ENCODE measurements around the gene CAMK1.

DNA sequence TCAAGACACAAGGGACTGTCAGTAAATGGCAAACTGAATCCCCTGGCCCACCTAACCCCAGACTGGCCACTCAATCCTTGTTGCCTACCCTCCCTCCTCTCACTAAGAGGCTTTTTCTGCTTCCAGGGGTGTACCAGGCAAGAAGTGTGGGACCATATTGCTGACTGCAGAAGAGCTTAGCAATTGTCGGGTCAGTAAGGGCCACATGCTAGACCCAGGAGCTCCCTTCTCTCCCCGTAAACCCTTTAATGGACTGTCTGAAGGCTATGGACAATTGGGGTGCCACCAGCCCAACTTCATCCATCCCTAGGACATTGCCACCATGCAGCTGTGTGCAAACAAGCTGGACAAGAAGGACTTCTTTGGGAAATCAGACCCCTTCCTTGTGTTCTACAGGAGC, 57.3 kb downstream of the CAMK1 start:
- no peak for TF ChIP-seq POLR2AphosphoS5 (IDR thresholded peaks at IDR 0.05; ENCODE audit: low read depth, low read length)
- no peak for TF ChIP-seq TAF1 (IDR thresholded peaks at IDR 0.05; ENCODE audit: borderline replicate concordance, insufficient read depth, low read length)
- TF ChIP-seq, protein P1, sequence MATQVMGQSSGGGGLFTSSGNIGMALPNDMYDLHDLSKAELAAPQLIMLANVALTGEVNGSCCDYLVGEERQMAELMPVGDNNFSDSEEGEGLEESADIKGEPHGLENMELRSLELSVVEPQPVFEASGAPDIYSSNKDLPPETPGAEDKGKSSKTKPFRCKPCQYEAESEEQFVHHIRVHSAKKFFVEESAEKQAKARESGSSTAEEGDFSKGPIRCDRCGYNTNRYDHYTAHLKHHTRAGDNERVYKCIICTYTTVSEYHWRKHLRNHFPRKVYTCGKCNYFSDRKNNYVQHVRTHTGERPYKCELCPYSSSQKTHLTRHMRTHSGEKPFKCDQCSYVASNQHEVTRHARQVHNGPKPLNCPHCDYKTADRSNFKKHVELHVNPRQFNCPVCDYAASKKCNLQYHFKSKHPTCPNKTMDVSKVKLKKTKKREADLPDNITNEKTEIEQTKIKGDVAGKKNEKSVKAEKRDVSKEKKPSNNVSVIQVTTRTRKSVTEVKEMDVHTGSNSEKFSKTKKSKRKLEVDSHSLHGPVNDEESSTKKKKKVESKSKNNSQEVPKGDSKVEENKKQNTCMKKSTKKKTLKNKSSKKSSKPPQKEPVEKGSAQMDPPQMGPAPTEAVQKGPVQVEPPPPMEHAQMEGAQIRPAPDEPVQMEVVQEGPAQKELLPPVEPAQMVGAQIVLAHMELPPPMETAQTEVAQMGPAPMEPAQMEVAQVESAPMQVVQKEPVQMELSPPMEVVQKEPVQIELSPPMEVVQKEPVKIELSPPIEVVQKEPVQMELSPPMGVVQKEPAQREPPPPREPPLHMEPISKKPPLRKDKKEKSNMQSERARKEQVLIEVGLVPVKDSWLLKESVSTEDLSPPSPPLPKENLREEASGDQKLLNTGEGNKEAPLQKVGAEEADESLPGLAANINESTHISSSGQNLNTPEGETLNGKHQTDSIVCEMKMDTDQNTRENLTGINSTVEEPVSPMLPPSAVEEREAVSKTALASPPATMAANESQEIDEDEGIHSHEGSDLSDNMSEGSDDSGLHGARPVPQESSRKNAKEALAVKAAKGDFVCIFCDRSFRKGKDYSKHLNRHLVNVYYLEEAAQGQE (IDR thresholded peaks at IDR 0.05; ENCODE audit: insufficient read depth in 1 of 2, low read depth in 2 of 2, low read length in 2 of 2): no peak
- TF ChIP-seq FOXP2 (optimal IDR thresholded peaks at IDR 0.05; ENCODE audit: borderline replicate concordance, extremely low read depth, extremely low read length, insufficient read depth): no peak
